Measurements from ENCODE around the gene RNPEPL1. TPM values are rescaled to one million over a fixed set of nuclear protein-coding genes. Genes with fewer than 3 reads are reported as not detected.
A peak's percentile ranks its signal among the peaks of the same experiment; 100 is the strongest.

RNPEPL1 gene
- total and polyA plus RNA-seq, 8 donors, result 20.9 to 99.2 (median 27.8) TPM

GRCh38 chr2:240584486-240585031, 16.3 kb downstream of the RNPEPL1 start:
- intact Hi-C loops (cut with DNase I), result no loop called here
- Histone ChIP-seq H3K36me3 (peaks cover 0 to 3% of the 10 kb centered on the region in 2 donors), H3K27ac (no peak overlapping the region), H3K9me3 (no peaks in the 10 kb centered on the region), H3K4me1 (peaks cover 33 to 63% of the 10 kb centered on the region in 2 donors), H3K27me3 (no peaks in the 10 kb centered on the region), H3K4me3 (peak overlapping the region in 1 of 2 donors; percentile 96)
- ATAC-seq, result no peak
- DNase-seq, result no peak
- TF ChIP-seq CTCF (IDR thresholded peaks at IDR 0.05), result no peak

GRCh38 chr2:240585101-240585500, 16.8 kb downstream of the RNPEPL1 start:
- peaks cover 29 to 57% of the 10 kb centered on the region in 2 donors for H3K4me1 ChIP-seq
- DNase-seq (no peak), ATAC-seq (no peak)
- H3K36me3 ChIP-seq, result peaks cover 0 to 8% of the 10 kb centered on the region in 2 donors
- peak overlapping the region; percentile 96 to 98 for H3K4me3 ChIP-seq
- no peak for TF ChIP-seq CTCF (IDR thresholded peaks at IDR 0.05)
- H3K9me3 ChIP-seq, result no peaks in the 10 kb centered on the region
- H3K27me3 ChIP-seq, result no peaks in the 10 kb centered on the region
- intact Hi-C loops (cut with DNase I), result no loop called here
- no peak overlapping the region for H3K27ac ChIP-seq

GRCh38 chr2:240585681-240586197, 17.5 kb downstream of the RNPEPL1 start:
- peaks cover 23 to 51% of the 10 kb centered on the region in 2 donors for H3K4me1 ChIP-seq
- intact Hi-C loops (cut with DNase I), result no loop called here
- peak overlapping the region; percentile 96 to 98 for H3K4me3 ChIP-seq
- no peaks in the 10 kb centered on the region for H3K27me3 ChIP-seq
- H3K27ac ChIP-seq, result peak overlapping the region; percentile 87 to 88
- ATAC-seq, result no peak
- peaks cover 0 to 15% of the 10 kb centered on the region in 2 donors for H3K36me3 ChIP-seq
- DNase-seq, result no peak
- no peaks in the 10 kb centered on the region for H3K9me3 ChIP-seq
- TF ChIP-seq CTCF (IDR thresholded peaks at IDR 0.05), result no peak

GRCh38 chr2:240586198-240586918, 18.1 kb downstream of the RNPEPL1 start, which contains the start of gene CAPN10:
TSS of gene CAPN10 (plus strand) at chr2:240586734. CDS start at chr2:240586912, 178 bp downstream.
- no peak for TF ChIP-seq CTCF (IDR thresholded peaks at IDR 0.05)
- Histone ChIP-seq H3K4me1 (peaks cover 23 to 48% of the 10 kb centered on the region in 2 donors), H3K4me3 (peak within 1 kb of the TSS; percentile 96 to 98), H3K36me3 (peaks cover 0 to 21% of the 10 kb centered on the region in 2 donors), H3K9me3 (no peaks in the 10 kb centered on the region), H3K27me3 (no peaks in the 10 kb centered on the region), H3K27ac (peak within 1 kb of the TSS; percentile 87 to 88)
- intact Hi-C loops (cut with DNase I), result no loop called here
- ATAC-seq, result peak; percentile 97
- peak; percentile 96 to 99 (median 98) for DNase-seq
